Measurements from ENCODE around the gene NPEPPS. TPM values are rescaled to one million over a fixed set of nuclear protein-coding genes. Genes with fewer than 3 reads are reported as not detected.

NPEPPS gene
- total RNA-seq, 1 experiment from 2014 or later, result 117 TPM

GRCh38 chr17:47649153-47649971 lies 118.5 kb downstream of the NPEPPS start, which contains the start of gene KPNB1:
Gene KPNB1 (plus strand): TSS chr17:47649919. CDS start chr17:47650245, 326 bp downstream.
- Histone ChIP-seq H3K27me3 (ENCODE audit: insufficient read depth, low read length) (no peaks in the 10 kb centered on the region), H2AFZ (ENCODE audit: low read length) (no peak within 1 kb of the TSS), H2BK12ac (ENCODE audit: insufficient read length, low read depth, low read length) (no peak within 1 kb of the TSS), H2BK5ac (ENCODE audit: insufficient read length, low read length) (no peak within 1 kb of the TSS), H3K4me1 (ENCODE audit: insufficient read depth, low read length) (no peaks in the 10 kb centered on the region), H3K56ac (ENCODE audit: insufficient read length, low read depth, low read length) (no peak within 1 kb of the TSS), H4K8ac (replicated peaks; ENCODE audit: insufficient read length, low read depth, low read length) (no peak within 1 kb of the TSS), H4K91ac (ENCODE audit: insufficient read length, low read depth, low read length) (no peak within 1 kb of the TSS), H3K9ac (ENCODE audit: extremely low read depth, insufficient read length, low read length) (peak within 1 kb of the TSS; percentile 92), H2BK15ac (ENCODE audit: low read depth, low read length) (no peak within 1 kb of the TSS), H3K4ac (ENCODE audit: low read depth, low read length) (no peak within 1 kb of the TSS; the same call in 1 of the 2 replicates), H3K9me3 (ENCODE audit: control insufficient read depth, low read depth, low read length) (no peaks in the 10 kb centered on the region), H3K23me2 (ENCODE audit: insufficient read length, low read depth, low read length, poor library complexity, severe bottlenecking) (peaks cover 11% of the 10 kb centered on the region), H2AK5ac (ENCODE audit: insufficient read length, low read length) (no peak within 1 kb of the TSS), H3K23ac (ENCODE audit: insufficient read length, low read depth, low read length) (no peak within 1 kb of the TSS), H3K79me1 (ENCODE audit: insufficient read depth, low read depth, low read length, poor library complexity, severe bottlenecking) (peaks cover 6% of the 10 kb centered on the region), H3T11ph (ENCODE audit: low read length) (no peak within 1 kb of the TSS), H2BK120ac (ENCODE audit: low read depth, low read length, poor library complexity, severe bottlenecking) (no peak within 1 kb of the TSS), H2BK20ac (ENCODE audit: low read depth, low read length, poor library complexity, severe bottlenecking) (no peak within 1 kb of the TSS), H3K79me2 (ENCODE audit: insufficient read depth, low read length) (peaks cover 18% of the 10 kb centered on the region), H4K20me1 (ENCODE audit: control insufficient read depth, insufficient read depth, insufficient read length) (no peaks in the 10 kb centered on the region), H3K18ac (ENCODE audit: insufficient read length, low read depth, low read length) (peak within 1 kb of the TSS; percentile 99), H3K14ac (ENCODE audit: insufficient read depth, low read length) (peak within 1 kb of the TSS; percentile 97), H3K4me2 (ENCODE audit: insufficient read depth, insufficient read length, low read length) (peak within 1 kb of the TSS; percentile 89), H3K27ac (ENCODE audit: insufficient read length, low read depth, low read length) (peak within 1 kb of the TSS; percentile 64), H4K5ac (ENCODE audit: insufficient read length, low read depth, low read length) (no peak within 1 kb of the TSS)
- WGBS (ENCODE audit: extremely low coverage, insufficient read length, low lambda C conversion rate), result no CpG with 5 or more reads among the region's 74 CpGs
- peaks cover 30 to 37% (median 36%) of the 10 kb centered on the region in 3 experiments for H3K36me3 Mint-ChIP-seq (ENCODE audit: insufficient read depth in 1 of 3, low read depth in 3 of 3)
- peaks cover 34 to 36% of the 10 kb centered on the region in 2 experiments for H3K4me1 Mint-ChIP-seq
- H3K4me3 Mint-ChIP-seq, result peak within 1 kb of the TSS; percentile 89 to 96
- peak within 1 kb of the TSS; percentile 98 to 100 (median 100) for H3K27ac Mint-ChIP-seq
- peak; percentile 100 for DNase-seq
- no peak for TF ChIP-seq CTCF (conservative IDR thresholded peaks at IDR 0.05)
- no peaks in the 10 kb centered on the region; a peak in 1 of 5 replicates for H3K9me3 Mint-ChIP-seq
- H3K27me3 Mint-ChIP-seq (ENCODE audit: low read depth), result no peaks in the 10 kb centered on the region
